ENCODE results near the gene PPP1R26. TPM values are rescaled to one million over a fixed set of nuclear protein-coding genes. Genes with fewer than 3 reads are reported as not detected.

Gene PPP1R26
- total and polyA plus RNA-seq, 2 of the 8 experiments (the other 6 are each of a cell fraction or from before 2014, with no cell fraction given) = 9.8 to 32.7 TPM

DNA sequence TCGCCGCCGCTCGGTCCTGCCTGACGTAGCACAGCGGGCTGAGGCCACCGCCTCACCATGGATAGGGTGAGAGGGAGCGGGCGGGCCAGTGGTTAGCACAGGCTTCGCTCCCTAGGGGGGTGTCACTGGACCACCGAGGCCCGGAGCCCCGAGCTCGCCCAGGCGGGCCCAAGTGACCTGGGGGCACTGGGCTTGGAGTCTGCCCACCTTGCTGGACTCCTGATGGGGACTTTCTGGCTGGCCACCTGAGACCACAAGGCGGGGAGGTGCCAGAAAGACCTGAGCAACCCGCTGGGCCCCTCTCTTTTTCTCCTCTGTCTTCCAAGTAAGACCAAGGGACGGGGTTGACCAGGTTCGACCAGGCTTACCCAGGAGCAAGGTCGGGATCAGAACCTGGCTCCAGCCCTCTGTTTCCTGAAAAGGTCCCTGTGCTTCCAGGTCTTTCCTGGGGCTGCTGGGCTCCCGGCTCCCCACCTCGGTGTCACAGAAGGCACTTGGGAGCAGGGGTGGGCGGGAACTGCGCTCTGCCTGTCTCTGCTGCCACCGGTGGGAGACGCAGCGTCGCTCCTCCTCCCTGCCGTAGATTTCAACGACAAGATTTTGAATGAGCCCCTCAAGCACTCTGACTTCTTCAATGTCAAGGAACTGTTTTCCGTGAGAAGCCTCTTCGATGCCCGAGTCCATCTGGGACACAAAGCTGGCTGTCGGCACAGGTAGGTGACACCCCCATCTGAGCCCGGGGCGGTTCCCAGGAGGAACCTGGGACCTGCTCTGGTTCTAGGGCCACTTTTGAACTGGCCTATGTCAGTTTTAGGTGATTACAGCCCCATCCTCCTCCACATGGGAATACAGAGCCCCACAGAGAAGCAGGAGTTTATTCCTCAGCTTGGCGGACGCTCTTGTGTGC is 21.9 kb downstream of the PPP1R26 start:
- H3K9me3 ChIP-seq (ENCODE audit: insufficient read depth in 2 of 2, low read depth in 1 of 2, low read length in 1 of 2) = no peaks in the 10 kb centered on the region

More for the DNA sequence above, 21.9 kb downstream of the PPP1R26 start:
- Histone ChIP-seq H2AFZ (ENCODE audit: low read length) (no peak overlapping the region), H3K27me3 (replicated peaks in 1 of 4; ENCODE audit: control insufficient read depth in 3 of 4, extremely low read depth in 1 of 4, insufficient read depth in 3 of 4, low read length in 3 of 4) (no peaks in the 10 kb centered on the region; a peak in 1 of 7 replicates), H4K5ac (ENCODE audit: insufficient read length, low read depth, low read length) (no peak overlapping the region), H3K4me1 (replicated peaks in 1 of 4; ENCODE audit: control insufficient read depth in 3 of 4, insufficient read depth in 4 of 4, low read length in 3 of 4) (peaks cover 0 to 15% (median 12%) of the 10 kb centered on the region in 4 experiments; a peak in 6 of 7 replicates), H2BK5ac (ENCODE audit: low read depth, low read length) (0 out of 2 replicates have a peak overlapping the region, but pooled peaks have one; percentile 32), H3K14ac (ENCODE audit: insufficient read length) (no peak overlapping the region), H2BK15ac (ENCODE audit: low read length) (no peak overlapping the region), H2BK120ac (replicated peaks; ENCODE audit: low read depth, low read length) (no peak overlapping the region), H3K18ac (ENCODE audit: extremely low read depth, low read length) (no peak overlapping the region), H2BK20ac (ENCODE audit: low read length) (no peak overlapping the region), H2AK5ac (ENCODE audit: low read depth, low read length) (no peak overlapping the region), H3K4me3 (ENCODE audit: extremely low read depth in 1 of 4, insufficient read depth in 2 of 4, low read depth in 3 of 4, low read length in 4 of 4) (peak overlapping the region; percentile 61 to 86 (median 81)), H3K4ac (replicated peaks; ENCODE audit: insufficient read length, low read depth, low read length) (no peak overlapping the region), H3K56ac (replicated peaks; ENCODE audit: insufficient read length, low read depth, low read length) (peak overlapping the region; percentile 56), H3K79me1 (ENCODE audit: low read depth, low read length) (0 out of 2 replicates have a peak, but pooled peaks cover 3% of the 10 kb centered on the region), H3K23me2 (ENCODE audit: low read depth, low read length) (peaks cover 8% of the 10 kb centered on the region; the same call in 1 of the 2 replicates), H2BK12ac (ENCODE audit: low read depth, low read length) (no peak overlapping the region), H3K79me2 (ENCODE audit: control insufficient read depth in 1 of 2, insufficient read depth in 2 of 2, low read length in 2 of 2) (peaks cover 0 to 16% of the 10 kb centered on the region in 2 experiments; a peak in 2 of 4 replicates), H4K20me1 (replicated peaks in 1 of 2; ENCODE audit: control insufficient read depth in 1 of 2, insufficient read depth in 2 of 2, low read length in 2 of 2) (peaks cover 15 to 18% of the 10 kb centered on the region in 2 experiments), H4K91ac (replicated peaks; ENCODE audit: insufficient read length, low read length) (peak overlapping the region; percentile 84), H3K23ac (ENCODE audit: insufficient read length) (no peak overlapping the region), H4K8ac (ENCODE audit: extremely low read depth, insufficient read depth, low read length) (no peak overlapping the region), H3K36me3 (ENCODE audit: control insufficient read depth in 2 of 4, insufficient read depth in 4 of 4, low read length in 3 of 4) (peaks cover 8 to 30% (median 20%) of the 10 kb centered on the region in 4 experiments; a peak in 7 of 8 replicates), H3K27ac (ENCODE audit: low read depth, low read length) (no peak overlapping the region), H3K9ac (replicated peaks in 1 of 4; ENCODE audit: extremely low read depth in 1 of 4, low read depth in 3 of 4, low read length in 3 of 4) (peak overlapping the region in 3 of 4 experiments; percentile 62 to 86 (median 85); a peak in 5 of 7 replicates), H3K4me2 (ENCODE audit: insufficient read depth in 1 of 2, low read depth in 2 of 2, low read length in 2 of 2) (peak overlapping the region; percentile 62 to 87)
- ChIA-PET POLR2A (ENCODE audit: partially characterized antibody) (interaction anchor here (0.6 to 1.1 kb wide), 4 partner anchors 13 to 133 kb away, joined by 3 to 4 read pairs (median 3); no protein-coding TSS in a partner anchor), CTCF (ENCODE audit: partially characterized antibody) (interaction anchor here (0.6 kb wide), 1 partner anchor 290 kb away, joined by 3 read pairs; no protein-coding TSS in a partner anchor)
- FAIRE-seq (no peak), DNase-seq (ENCODE audit: low read depth in 1 of 2, low spot score in 2 of 2) (no peak)
- WGBS, 2 experiments (ENCODE audit: extremely low coverage in 1 of 2, insufficient coverage in 1 of 2, insufficient read length in 1 of 2, insufficient replicate concordance in 2 of 2, low coverage in 1 of 2, low lambda C conversion rate in 2 of 2, missing lambda C conversion rate in 1 of 2) = 57% methylated on average over 32 of the region's 38 CpGs; no CpG with 5 or more reads in 1 of the 2 experiments
- TF ChIP-seq POLR2A (IDR thresholded peaks at IDR 0.05; ENCODE audit: control extremely low read depth in 1 of 2, low read depth in 2 of 2, low read length in 2 of 2) = 0 out of 3 replicates have a peak, but pooled peaks of 1 of the 2 experiments have one; percentile 7
- TF ChIP-seq, protein P1, sequence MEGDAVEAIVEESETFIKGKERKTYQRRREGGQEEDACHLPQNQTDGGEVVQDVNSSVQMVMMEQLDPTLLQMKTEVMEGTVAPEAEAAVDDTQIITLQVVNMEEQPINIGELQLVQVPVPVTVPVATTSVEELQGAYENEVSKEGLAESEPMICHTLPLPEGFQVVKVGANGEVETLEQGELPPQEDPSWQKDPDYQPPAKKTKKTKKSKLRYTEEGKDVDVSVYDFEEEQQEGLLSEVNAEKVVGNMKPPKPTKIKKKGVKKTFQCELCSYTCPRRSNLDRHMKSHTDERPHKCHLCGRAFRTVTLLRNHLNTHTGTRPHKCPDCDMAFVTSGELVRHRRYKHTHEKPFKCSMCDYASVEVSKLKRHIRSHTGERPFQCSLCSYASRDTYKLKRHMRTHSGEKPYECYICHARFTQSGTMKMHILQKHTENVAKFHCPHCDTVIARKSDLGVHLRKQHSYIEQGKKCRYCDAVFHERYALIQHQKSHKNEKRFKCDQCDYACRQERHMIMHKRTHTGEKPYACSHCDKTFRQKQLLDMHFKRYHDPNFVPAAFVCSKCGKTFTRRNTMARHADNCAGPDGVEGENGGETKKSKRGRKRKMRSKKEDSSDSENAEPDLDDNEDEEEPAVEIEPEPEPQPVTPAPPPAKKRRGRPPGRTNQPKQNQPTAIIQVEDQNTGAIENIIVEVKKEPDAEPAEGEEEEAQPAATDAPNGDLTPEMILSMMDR (IDR thresholded peaks at IDR 0.05; ENCODE audit: control extremely low read depth in 1 of 3, insufficient read depth in 1 of 3, low read depth in 1 of 3, low read length in 3 of 3) = no peak
- TF ChIP-seq, protein P2, sequence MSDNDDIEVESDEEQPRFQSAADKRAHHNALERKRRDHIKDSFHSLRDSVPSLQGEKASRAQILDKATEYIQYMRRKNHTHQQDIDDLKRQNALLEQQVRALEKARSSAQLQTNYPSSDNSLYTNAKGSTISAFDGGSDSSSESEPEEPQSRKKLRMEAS (IDR thresholded peaks at IDR 0.05) = no peak
